ENCODE measurements around the gene ALAD.
A peak's percentile ranks its signal among the peaks of the same experiment; 100 is the strongest.
"Not testable (repeated sequence)": the region's sequence is repeated elsewhere in the genome, so short reads cannot be mapped to it uniquely, and the experiment has no call there.

Gene ALAD

GRCh38 chr9:113381909-113382411, 19.1 kb downstream of the ALAD start:
- POLR2A ChIA-PET = no interaction called here
- DNase-seq (ENCODE audit: extremely low spot score) = no peak
- CTCF ChIA-PET = no interaction called here
- no peak for TF ChIP-seq CTCF (IDR thresholded peaks at IDR 0.05; ENCODE audit: control extremely low read depth, extremely low read depth, low read depth, missing control alignments)

GRCh38 chr9:113381441-113381840, 19.6 kb downstream of the ALAD start:
- DNase-seq (ENCODE audit: extremely low spot score); POLR2A ChIA-PET; CTCF ChIA-PET: not testable (repeated sequence)

GRCh38 chr9:113380869-113381378, 20.2 kb downstream of the ALAD start:
- no peak for TF ChIP-seq CTCF (IDR thresholded peaks at IDR 0.05; ENCODE audit: control extremely low read depth, extremely low read depth, low read depth, missing control alignments)
- peak; percentile 73 for DNase-seq (ENCODE audit: extremely low spot score)
- CTCF ChIA-PET = no interaction called here
- POLR2A ChIA-PET = no interaction called here

- CTCF ChIA-PET = interaction anchor here (0.7 kb wide), 1 partner anchor 21 kb away, joined by 3 read pairs; the partner anchor contains the start of gene ALAD
- POLR2A ChIA-PET; DNase-seq (ENCODE audit: extremely low spot score): not testable (repeated sequence)
Measured at GRCh38 chr9:113379829-113380210, 21.3 kb downstream of the ALAD start.

GRCh38 chr9:113379094-113379828, 21.8 kb downstream of the ALAD start:
- POLR2A ChIA-PET; DNase-seq (ENCODE audit: extremely low spot score); CTCF ChIA-PET: not testable (repeated sequence)

- POLR2A ChIA-PET = interaction anchor here (0.5 to 0.7 kb wide), 2 partner anchors 14 to 32 kb away, joined by 3 to 11 read pairs; no protein-coding TSS in a partner anchor
Measured at GRCh38 chr9:113376634-113377567, 24.2 kb downstream of the ALAD start, which contains the start of gene HDHD3. TSS of gene HDHD3 (minus strand) at chr9:113376986. CDS start at chr9:113374354, 2,632 bp downstream.

More at GRCh38 chr9:113376634-113377567, 24.2 kb downstream of the ALAD start, which contains the start of gene HDHD3:
- CTCF ChIA-PET = interaction anchor here (1.8 kb wide), 1 partner anchor 31 kb away, joined by 5 read pairs; no protein-coding TSS in a partner anchor
- peak; percentile 94 for DNase-seq (ENCODE audit: extremely low spot score)
- TF ChIP-seq CTCF (IDR thresholded peaks at IDR 0.05; ENCODE audit: control extremely low read depth, extremely low read depth, low read depth, missing control alignments) = no peak
